ENCODE results near the gene GNPDA1.

GRCh38 chr5:142048272-142048671, 35.4 kb upstream of the GNPDA1 start:
- TF ChIP-seq CTCF (conservative IDR thresholded peaks at IDR 0.05 in 1 of 2, IDR thresholded peaks at IDR 0.05 in 1 of 2; ENCODE audit: extremely low read depth in 1 of 2, insufficient read depth in 1 of 2, low read depth in 1 of 2, low read length in 2 of 2) (no peak), EZH2 (IDR thresholded peaks at IDR 0.05; ENCODE audit: borderline replicate concordance, low read length) (no peak)
